NOMO-1 (cell line): ENCODE measurements around the gene SH2D3C.
A peak's percentile ranks its signal among the peaks of the same experiment; 100 is the strongest.

Experiments used
- DNase-seq, 2 experiments: peaks; one replicate each; lab custom pipeline; 2025; ENCODE audit not compliant: unreplicated experiment in 2 of 2; lab: John Stamatoyannopoulos, UW

SH2D3C gene

GRCh38 chr9:127744398-127745110, 33.9 kb downstream of the SH2D3C start:
- no peak for DNase-seq

GRCh38 chr9:127742435-127743088, 35.9 kb downstream of the SH2D3C start:
- no peak for DNase-seq

- no peak for DNase-seq
Measured at GRCh38 chr9:127741831-127742434, 36.5 kb downstream of the SH2D3C start.

GRCh38 chr9:127739614-127740330, 38.7 kb downstream of the SH2D3C start:
- no peak for DNase-seq

- no peak for DNase-seq
Measured at GRCh38 chr9:127738666-127739065, 39.8 kb downstream of the SH2D3C start.

GRCh38 chr9:127735530-127736185, 42.8 kb downstream of the SH2D3C start:
- no peak for DNase-seq

- peak; percentile 98 for DNase-seq
Measured at GRCh38 chr9:127734747-127735529, 43.5 kb downstream of the SH2D3C start, which contains the start of gene TOR2A. TSS of gene TOR2A (minus strand) at chr9:127735294. CDS start at chr9:127735270, 24 bp downstream.

GRCh38 chr9:127734247-127734746, 44.2 kb downstream of the SH2D3C start:
- no peak for DNase-seq

- peak; percentile 11 to 60 for DNase-seq
Measured at GRCh38 chr9:127733614-127734013, 44.9 kb downstream of the SH2D3C start.

- no peak for DNase-seq
Measured at GRCh38 chr9:127732444-127732843, 46.0 kb downstream of the SH2D3C start.

GRCh38 chr9:127731938-127732337, 46.5 kb downstream of the SH2D3C start:
- no peak for DNase-seq

GRCh38 chr9:127730799-127731410, 47.6 kb downstream of the SH2D3C start:
- DNase-seq = no peak

GRCh38 chr9:127730262-127730661, 48.2 kb downstream of the SH2D3C start:
- no peak for DNase-seq

- DNase-seq = no peak
Measured at GRCh38 chr9:127729522-127730256, 48.8 kb downstream of the SH2D3C start.

GRCh38 chr9:127728808-127729207, 49.7 kb downstream of the SH2D3C start:
- DNase-seq = no peak

- DNase-seq = no peak
Measured at GRCh38 chr9:127726871-127727270, 51.6 kb downstream of the SH2D3C start.

- no peak for DNase-seq
Measured at GRCh38 chr9:127724012-127724411, 54.5 kb downstream of the SH2D3C start.

GRCh38 chr9:127723444-127723843, 55.0 kb downstream of the SH2D3C start:
- no peak for DNase-seq

GRCh38 chr9:127723013-127723412, 55.5 kb downstream of the SH2D3C start:
- no peak for DNase-seq
